ENCODE results near the gene TMEM201.

Gene TMEM201

GRCh38 chr1:9653491-9654050, 64.9 kb downstream of the TMEM201 start:
- no peak for DNase-seq (ENCODE audit: low spot score)

GRCh38 chr1:9654051-9654833, 65.5 kb downstream of the TMEM201 start:
- DNase-seq (ENCODE audit: low spot score): no peak

- no peak for DNase-seq (ENCODE audit: low spot score)
These were observed 66.4 kb downstream of the TMEM201 start for GRCh38 chr1:9654834-9655723.

- DNase-seq (ENCODE audit: low spot score): no peak
These were observed 67.1 kb downstream of the TMEM201 start for GRCh38 chr1:9655836-9656235.

GRCh38 chr1:9657521-9658032, 68.9 kb downstream of the TMEM201 start:
- DNase-seq (ENCODE audit: low spot score): no peak

GRCh38 chr1:9658199-9658598, 69.5 kb downstream of the TMEM201 start:
- DNase-seq (ENCODE audit: low spot score): no peak

- peak; percentile 84 for DNase-seq (ENCODE audit: low spot score)
These were observed 70.6 kb downstream of the TMEM201 start for GRCh38 chr1:9659328-9659727.

- DNase-seq (ENCODE audit: low spot score): no peak
These were observed 74.5 kb downstream of the TMEM201 start for GRCh38 chr1:9663257-9663656.

All from AG20443 (cell line).